ENCODE measurements around the gene ACOT7.
"Not testable (repeated sequence)": the region's sequence is repeated elsewhere in the genome, so short reads cannot be mapped to it uniquely, and the experiment has no call there.

The ACOT7 gene

GRCh38 chr1:6328091-6328490 lies 65.5 kb downstream of the ACOT7 start:
- in situ Hi-C loops (cut with MboI; ENCODE audit: low sequenced_read_pairs) = no loop called here

DNA sequence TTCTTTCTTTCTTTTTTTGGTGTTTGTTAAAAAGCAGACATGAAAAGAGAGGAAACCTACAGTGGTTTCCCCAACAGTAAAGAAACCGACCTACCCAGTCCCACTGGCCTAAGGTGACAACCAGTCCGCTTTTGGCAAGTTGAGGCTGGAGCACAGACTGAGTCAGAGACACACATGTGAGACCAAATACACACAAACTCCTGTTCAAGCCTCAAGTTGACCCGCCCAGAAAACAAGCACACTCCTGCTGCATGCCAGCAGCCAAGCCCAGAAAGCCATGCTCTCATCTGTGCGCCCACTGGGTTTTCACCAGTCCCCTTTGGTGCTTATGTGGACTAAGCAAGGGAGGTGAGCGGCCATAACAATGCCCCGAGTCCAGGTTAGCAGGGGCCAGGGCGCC lies 68.1 kb downstream of the ACOT7 start:
- in situ Hi-C loops (cut with MboI; ENCODE audit: low sequenced_read_pairs) = no loop called here

- in situ Hi-C loops (cut with MboI; ENCODE audit: low sequenced_read_pairs) = no loop called here
These were observed 71.4 kb downstream of the ACOT7 start for GRCh38 chr1:6322161-6322560.

- in situ Hi-C loops (cut with MboI; ENCODE audit: low sequenced_read_pairs) = no loop called here
These were observed 72.4 kb downstream of the ACOT7 start for GRCh38 chr1:6321205-6321604.

DNA sequence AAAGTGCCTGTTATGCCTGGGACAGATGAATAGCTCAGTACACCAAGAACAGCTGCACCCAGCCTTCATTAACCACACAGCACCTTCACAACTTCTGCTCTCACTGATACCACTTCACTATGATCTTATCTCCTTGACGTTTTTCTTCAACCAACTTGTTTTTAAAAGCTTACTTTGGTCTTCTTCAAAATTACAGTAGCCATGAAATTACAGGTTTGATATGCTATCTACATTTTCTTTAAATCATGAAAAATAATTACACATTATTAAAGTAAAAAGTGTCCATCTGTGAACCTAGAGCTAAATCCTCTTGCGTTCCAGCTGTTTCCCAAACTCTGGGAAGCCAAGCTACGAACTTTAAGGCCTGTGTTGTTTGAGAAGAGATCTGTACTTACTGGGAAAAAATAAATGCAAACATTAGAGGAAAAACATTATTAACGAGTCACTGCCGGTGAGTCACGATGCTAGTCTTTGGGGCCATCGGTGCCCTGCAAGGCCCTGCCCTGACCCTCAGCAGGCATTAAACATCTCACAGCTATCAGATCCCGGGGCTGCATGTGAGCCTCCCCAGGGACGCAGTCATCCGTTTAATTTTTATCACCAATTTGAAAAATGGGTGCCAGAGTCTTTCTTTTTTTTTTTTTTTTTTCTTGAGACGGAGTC lies 76.3 kb downstream of the ACOT7 start:
- in situ Hi-C loops (cut with MboI; ENCODE audit: low sequenced_read_pairs) = no loop called here

- in situ Hi-C loops (cut with MboI; ENCODE audit: low sequenced_read_pairs) = no loop called here
These were observed 77.1 kb downstream of the ACOT7 start for GRCh38 chr1:6316240-6317097.

DNA sequence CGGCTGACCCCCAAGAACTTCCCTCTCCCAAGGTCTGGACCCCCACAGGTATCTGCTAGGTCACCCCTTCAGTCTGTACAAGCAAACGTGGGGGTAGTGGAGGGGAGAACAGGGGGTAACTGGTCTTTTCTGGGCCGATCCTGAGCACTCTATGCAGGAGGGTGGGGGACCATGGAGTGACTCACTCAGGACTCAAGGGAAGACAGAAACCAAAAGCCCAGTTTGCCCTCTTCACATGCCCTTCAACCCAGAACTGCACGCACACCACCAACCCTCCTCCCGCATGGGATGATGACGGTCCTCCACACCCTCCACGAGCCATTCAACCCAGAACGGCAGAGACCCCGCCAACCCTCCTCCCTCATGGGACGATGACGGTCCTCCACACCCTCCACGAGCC lies 79.1 kb downstream of the ACOT7 start:
- in situ Hi-C loops (cut with MboI; ENCODE audit: low sequenced_read_pairs) = no loop called here

GRCh38 chr1:6313393-6314200 lies 80.0 kb downstream of the ACOT7 start:
- in situ Hi-C loops (cut with MboI; ENCODE audit: low sequenced_read_pairs) = no loop called here

GRCh38 chr1:6310116-6310848 lies 83.3 kb downstream of the ACOT7 start:
- in situ Hi-C loops (cut with MboI; ENCODE audit: low sequenced_read_pairs) = no loop called here

DNA sequence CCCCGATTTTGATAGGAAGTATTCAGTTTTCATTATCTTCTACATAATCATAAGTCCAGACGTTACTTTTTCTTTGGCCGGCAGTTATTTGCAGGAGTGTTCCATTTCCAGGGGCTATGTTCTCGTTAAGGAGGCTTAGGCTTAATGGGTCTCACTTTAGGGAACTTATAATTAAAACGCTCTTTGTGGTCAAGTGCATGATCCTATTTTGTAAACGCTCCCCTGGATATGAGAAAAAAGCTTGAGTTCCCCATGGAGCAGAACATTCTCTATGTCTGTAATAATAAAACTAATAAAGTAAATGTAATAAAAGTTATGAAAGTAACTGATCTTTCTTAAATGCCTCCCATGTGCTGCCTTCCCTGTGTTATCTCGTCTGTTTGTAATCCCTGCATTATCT lies 84.0 kb downstream of the ACOT7 start:
- in situ Hi-C loops (cut with MboI; ENCODE audit: low sequenced_read_pairs) = no loop called here

- in situ Hi-C loops (cut with MboI; ENCODE audit: low sequenced_read_pairs) = no loop called here
These were observed 85.1 kb downstream of the ACOT7 start for GRCh38 chr1:6308449-6308848.

GRCh38 chr1:6307682-6308081 lies 85.9 kb downstream of the ACOT7 start:
- in situ Hi-C loops (cut with MboI; ENCODE audit: low sequenced_read_pairs) = not testable (repeated sequence)

DNA sequence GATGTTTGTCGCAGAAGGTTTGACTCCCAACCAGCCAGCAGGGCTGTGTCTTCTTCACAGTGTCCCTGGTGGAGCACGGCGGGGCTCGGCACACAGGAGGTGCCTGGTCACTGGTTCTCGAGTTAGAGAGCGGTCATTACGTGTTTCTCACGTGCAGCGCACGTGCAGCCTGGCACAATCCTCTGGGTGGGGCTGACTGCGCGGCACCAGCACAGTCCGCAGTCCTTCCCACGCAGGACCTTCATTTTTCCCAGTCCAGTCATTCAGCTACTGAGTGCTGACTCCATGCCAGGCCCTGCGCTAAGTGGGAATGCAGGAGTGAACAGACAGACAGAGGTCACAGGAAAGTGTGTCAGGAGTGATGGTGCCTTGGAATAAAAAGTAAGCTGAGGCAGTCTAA lies 86.5 kb downstream of the ACOT7 start:
- in situ Hi-C loops (cut with MboI; ENCODE audit: low sequenced_read_pairs) = no loop called here

DNA sequence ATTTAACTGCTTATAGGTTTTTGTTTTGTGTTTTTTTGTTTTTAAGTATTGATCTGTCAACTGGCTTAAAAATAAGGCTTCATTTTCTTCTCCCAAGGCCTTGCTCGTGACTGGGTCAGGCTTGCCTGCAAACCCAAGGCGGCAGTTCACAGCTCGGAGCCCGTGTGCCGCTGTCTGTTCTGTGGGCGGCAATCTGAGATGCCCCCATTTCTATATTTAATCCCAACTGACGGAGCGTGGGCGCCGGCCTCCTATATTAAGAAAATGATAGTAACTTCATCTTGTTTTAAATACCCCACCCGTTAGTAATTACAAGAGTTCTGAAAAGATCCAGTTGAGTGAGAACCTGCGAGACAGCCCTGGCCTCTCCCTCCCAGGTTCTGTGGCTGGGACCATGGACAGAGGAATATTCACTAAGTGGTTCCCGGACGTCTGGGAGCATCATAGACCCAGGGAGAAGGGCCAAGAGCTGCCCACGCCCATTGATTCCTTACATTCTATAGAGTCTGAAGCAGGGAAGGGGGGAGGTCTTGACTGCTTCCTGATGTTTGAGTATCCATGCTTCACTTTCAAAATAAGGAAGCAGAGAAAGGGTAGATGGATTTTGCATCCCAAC lies 90.1 kb downstream of the ACOT7 start:
- in situ Hi-C loops (cut with MboI; ENCODE audit: low sequenced_read_pairs) = no loop called here

DNA sequence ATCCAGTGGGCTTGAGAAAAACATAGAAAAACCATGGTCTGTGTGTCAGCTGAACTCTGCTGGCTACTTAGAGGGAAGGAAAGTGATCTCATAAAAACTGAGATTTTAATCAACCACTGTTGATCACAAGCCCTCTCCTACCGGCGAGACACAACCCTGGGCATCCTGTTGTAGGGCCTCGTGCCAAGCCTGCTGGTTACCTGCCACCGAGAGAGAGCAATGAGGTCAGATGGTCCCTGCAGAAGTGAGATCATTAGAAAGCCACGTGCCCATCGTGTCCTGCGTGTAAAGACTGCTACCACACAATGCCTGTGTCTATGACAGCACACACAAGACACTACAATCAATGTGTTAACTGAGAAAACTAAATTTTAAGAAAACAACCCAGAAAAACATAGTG lies 91.0 kb downstream of the ACOT7 start:
- in situ Hi-C loops (cut with MboI; ENCODE audit: low sequenced_read_pairs) = no loop called here

DNA sequence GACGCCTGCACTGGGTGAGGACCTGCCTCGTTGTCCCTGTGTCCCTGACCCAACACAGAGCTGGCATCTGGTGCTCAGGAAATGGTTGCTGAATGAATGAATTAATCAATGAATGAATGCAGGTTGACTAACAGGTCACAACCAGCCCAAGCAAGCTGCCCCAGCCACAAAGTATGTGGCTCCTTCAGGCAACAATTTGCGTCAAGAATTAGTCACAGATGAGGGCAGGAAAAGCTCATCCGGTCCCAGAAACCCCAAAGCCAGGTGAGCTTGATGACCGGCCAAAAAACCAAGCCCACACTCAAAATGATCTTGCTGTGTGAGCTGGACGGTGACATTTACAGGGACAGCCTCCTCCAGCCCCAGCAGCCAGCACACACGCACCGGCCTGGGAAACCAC lies 92.0 kb downstream of the ACOT7 start:
- in situ Hi-C loops (cut with MboI; ENCODE audit: low sequenced_read_pairs) = no loop called here

GRCh38 chr1:6300342-6301048 lies 93.1 kb downstream of the ACOT7 start:
- in situ Hi-C loops (cut with MboI; ENCODE audit: low sequenced_read_pairs) = no loop called here

DNA sequence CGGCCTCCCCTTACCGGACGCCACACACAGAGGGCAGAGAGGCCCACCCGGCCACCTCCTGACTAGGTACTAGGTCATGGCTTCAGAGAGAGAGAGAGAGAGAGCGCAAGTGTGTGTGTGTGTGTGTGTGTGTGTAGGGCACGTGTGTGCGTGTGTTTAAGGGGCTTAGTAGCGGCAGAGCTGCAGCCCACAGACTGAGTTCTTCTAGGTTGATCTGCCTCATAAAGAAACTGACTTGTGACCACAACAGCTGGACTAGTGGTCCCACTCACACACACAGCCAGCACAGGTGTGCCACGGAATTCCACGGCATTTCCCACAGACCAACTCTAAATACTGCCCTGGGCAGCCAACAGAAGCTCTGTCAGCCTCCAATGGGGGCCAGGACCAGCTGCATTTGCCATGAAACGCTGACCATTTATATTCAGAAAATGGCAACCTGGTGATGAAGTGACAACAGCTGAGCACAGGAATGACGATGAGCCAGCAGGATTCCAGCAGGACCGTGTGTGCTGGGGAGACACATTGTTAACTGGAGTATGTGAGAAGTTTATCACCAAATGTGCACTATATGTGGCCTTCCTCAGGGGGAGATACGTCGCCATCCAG lies 93.9 kb downstream of the ACOT7 start:
- in situ Hi-C loops (cut with MboI; ENCODE audit: low sequenced_read_pairs) = no loop called here

GRCh38 chr1:6298940-6299465 lies 94.6 kb downstream of the ACOT7 start:
- in situ Hi-C loops (cut with MboI; ENCODE audit: low sequenced_read_pairs) = no loop called here
